GM12878 (cell line): ENCODE measurements around the gene NES. TPM values are rescaled to one million over a fixed set of nuclear protein-coding genes. Genes with fewer than 3 reads are reported as not detected.

Experiments used
- CBX5 ChIP-seq: sonication (generic); IDR thresholded peaks from 2 replicates; pipeline ENCODE4 v1.6.1; 2016; ENCODE audit warnings: low read depth, moderate library complexity, mild to moderate bottlenecking, inconsistent platforms
- CREM ChIP-seq: IDR thresholded peaks from 2 replicates; pipeline ENCODE4 v1.6.1; 2014; ENCODE audit warnings: antibody characterized with exemption, low read depth
- FOXK2 ChIP-seq: fragments of 450-650 bp; IDR thresholded peaks from 2 replicates; pipeline ENCODE4 v1.6.1; 2017; ENCODE audit warnings: mild to moderate bottlenecking, moderate library complexity
- ZBTB4 ChIP-seq: fragments of 450-650 bp; formaldehyde crosslinking; IDR thresholded peaks from 2 replicates; pipeline ENCODE4 v1.4.0; 2022; ENCODE audit warnings: mild to moderate bottlenecking, moderate library complexity
- polyA plus RNA-seq, 11 experiments: library from polyadenylated mRNA; depleted of rRNA in 4 of 11; unstranded in 6 of 11; stranded (reverse) in 5 of 11; fragments of >200 nt; fragmentation: Nextera tagmentation in 4 of 11; fragmentation: Illumina TruSeq in 1 of 11; extraction: Ambion mirVana in 4 of 11; extraction: Trizol in 1 of 11; gene quantifications; 1 replicate in 1 of 11; 2 replicates in 10 of 11; pipeline versions ENCODE4 v1.2.1 to v1.2.3, GENCODE V29; 2011 to 2016; ENCODE audit warnings: inconsistent platforms in 2 of 11, missing spikeins in 2 of 11, low read depth in 1 of 11
- total RNA-seq, 4 experiments: library from RNA; depleted of rRNA in 3 of 4; stranded (reverse); fragments of >200 nt in 3 of 4; fragmentation: Illumina TruSeq in 1 of 4; extraction: Trizol in 1 of 4; gene quantifications; 2 replicates each; pipeline versions ENCODE4 v1.2.1 to v1.2.3, GENCODE V29; 2013 to 2021
- TF ChIP-seq, protein P1 (sequence below): fragments of 450-650 bp; IDR thresholded peaks from 2 replicates; pipeline ENCODE4 v1.6.1; 2017; ENCODE audit warnings: mild to moderate bottlenecking, moderate library complexity
- TF ChIP-seq, protein P2 (sequence below): IDR thresholded peaks from 2 replicates; pipeline ENCODE4 v1.6.1; 2012; ENCODE audit warnings: low read depth, low read length, improper control_type of control experiment

Gene NES
- total and polyA plus RNA-seq, 10 of the 15 experiments (the other 5 are each of a cell fraction or from before 2014, with no cell fraction given) = under 0.01 to 0.15 (median 0.02) TPM; not detected in 4

DNA sequence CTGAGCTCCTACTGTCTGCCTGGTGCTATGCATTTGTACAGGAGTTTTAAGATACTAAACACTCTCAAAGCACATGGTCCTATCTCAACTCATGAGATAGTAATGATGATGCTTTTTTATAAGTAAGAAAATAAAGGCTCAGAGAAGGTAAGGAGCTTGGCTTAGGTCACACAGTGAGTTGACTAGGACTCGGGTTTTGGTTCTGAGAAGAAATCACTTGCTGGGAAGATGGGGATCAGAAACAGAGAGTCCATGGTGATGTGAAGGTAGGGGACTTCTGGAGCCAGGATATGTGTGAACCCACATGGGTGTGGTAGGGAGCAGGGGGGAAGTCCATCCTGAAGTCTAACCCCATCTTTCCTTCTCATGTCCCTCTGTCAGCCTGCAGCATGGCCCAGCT is 31.5 kb downstream of the NES start (continued):
- TF ChIP-seq, protein P1, sequence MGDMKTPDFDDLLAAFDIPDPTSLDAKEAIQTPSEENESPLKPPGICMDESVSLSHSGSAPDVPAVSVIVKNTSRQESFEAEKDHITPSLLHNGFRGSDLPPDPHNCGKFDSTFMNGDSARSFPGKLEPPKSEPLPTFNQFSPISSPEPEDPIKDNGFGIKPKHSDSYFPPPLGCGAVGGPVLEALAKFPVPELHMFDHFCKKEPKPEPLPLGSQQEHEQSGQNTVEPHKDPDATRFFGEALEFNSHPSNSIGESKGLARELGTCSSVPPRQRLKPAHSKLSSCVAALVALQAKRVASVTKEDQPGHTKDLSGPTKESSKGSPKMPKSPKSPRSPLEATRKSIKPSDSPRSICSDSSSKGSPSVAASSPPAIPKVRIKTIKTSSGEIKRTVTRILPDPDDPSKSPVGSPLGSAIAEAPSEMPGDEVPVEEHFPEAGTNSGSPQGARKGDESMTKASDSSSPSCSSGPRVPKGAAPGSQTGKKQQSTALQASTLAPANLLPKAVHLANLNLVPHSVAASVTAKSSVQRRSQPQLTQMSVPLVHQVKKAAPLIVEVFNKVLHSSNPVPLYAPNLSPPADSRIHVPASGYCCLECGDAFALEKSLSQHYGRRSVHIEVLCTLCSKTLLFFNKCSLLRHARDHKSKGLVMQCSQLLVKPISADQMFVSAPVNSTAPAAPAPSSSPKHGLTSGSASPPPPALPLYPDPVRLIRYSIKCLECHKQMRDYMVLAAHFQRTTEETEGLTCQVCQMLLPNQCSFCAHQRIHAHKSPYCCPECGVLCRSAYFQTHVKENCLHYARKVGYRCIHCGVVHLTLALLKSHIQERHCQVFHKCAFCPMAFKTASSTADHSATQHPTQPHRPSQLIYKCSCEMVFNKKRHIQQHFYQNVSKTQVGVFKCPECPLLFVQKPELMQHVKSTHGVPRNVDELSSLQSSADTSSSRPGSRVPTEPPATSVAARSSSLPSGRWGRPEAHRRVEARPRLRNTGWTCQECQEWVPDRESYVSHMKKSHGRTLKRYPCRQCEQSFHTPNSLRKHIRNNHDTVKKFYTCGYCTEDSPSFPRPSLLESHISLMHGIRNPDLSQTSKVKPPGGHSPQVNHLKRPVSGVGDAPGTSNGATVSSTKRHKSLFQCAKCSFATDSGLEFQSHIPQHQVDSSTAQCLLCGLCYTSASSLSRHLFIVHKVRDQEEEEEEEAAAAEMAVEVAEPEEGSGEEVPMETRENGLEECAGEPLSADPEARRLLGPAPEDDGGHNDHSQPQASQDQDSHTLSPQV = no peak
- TF ChIP-seq CBX5 (no peak), CREM (no peak), FOXK2 (no peak), ZBTB4 (CRISPR knock-in tag) (no peak)
- TF ChIP-seq, protein P2, sequence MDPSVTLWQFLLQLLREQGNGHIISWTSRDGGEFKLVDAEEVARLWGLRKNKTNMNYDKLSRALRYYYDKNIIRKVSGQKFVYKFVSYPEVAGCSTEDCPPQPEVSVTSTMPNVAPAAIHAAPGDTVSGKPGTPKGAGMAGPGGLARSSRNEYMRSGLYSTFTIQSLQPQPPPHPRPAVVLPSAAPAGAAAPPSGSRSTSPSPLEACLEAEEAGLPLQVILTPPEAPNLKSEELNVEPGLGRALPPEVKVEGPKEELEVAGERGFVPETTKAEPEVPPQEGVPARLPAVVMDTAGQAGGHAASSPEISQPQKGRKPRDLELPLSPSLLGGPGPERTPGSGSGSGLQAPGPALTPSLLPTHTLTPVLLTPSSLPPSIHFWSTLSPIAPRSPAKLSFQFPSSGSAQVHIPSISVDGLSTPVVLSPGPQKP = no peak
